ENCODE measurements around the gene FAM181B.

DNA sequence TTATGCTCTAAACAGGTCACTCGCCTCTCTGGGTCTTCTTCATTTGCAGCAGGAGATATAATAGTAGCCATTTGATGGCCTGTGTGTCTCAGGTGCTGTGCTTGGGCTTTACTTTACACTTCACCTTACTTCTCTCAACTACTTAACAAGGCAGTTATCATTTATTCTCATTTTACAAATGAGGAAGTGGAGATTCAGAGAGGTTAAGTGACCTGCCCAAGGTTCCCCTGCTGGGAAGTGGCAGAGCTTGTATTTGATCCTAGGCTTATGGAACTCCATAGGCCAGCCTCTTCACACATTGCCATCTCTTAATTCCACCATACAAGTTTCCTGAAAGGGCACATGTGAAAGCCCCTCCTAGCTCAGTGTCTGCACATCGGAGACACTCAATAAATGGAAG lies 30.4 kb downstream of the FAM181B start:
- no peak for TF ChIP-seq POLR2A (IDR thresholded peaks at IDR 0.05)
- TF ChIP-seq, protein P1, sequence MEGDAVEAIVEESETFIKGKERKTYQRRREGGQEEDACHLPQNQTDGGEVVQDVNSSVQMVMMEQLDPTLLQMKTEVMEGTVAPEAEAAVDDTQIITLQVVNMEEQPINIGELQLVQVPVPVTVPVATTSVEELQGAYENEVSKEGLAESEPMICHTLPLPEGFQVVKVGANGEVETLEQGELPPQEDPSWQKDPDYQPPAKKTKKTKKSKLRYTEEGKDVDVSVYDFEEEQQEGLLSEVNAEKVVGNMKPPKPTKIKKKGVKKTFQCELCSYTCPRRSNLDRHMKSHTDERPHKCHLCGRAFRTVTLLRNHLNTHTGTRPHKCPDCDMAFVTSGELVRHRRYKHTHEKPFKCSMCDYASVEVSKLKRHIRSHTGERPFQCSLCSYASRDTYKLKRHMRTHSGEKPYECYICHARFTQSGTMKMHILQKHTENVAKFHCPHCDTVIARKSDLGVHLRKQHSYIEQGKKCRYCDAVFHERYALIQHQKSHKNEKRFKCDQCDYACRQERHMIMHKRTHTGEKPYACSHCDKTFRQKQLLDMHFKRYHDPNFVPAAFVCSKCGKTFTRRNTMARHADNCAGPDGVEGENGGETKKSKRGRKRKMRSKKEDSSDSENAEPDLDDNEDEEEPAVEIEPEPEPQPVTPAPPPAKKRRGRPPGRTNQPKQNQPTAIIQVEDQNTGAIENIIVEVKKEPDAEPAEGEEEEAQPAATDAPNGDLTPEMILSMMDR (IDR thresholded peaks at IDR 0.05) = no peak

Data from lower leg skin (tissue), 3 donors.